HG03060 (cell line): ENCODE results near the gene STK24.

Experiments
- ATAC-seq: cut with Tn5 transposase; IDR thresholded peaks from one replicate; pipeline ENCODE4 v1.9.1; 2021; ENCODE audit warnings: low read depth, moderate number of reproducible peaks; ENCODE audit not compliant: unreplicated experiment

The STK24 gene

GRCh38 chr13:98495627-98496478, 81.1 kb downstream of the STK24 start:
- no peak for ATAC-seq

GRCh38 chr13:98494769-98495168, 82.1 kb downstream of the STK24 start:
- ATAC-seq: no peak

GRCh38 chr13:98493042-98493712, 83.7 kb downstream of the STK24 start:
- no peak for ATAC-seq

- ATAC-seq: no peak
These were observed 84.4 kb downstream of the STK24 start for GRCh38 chr13:98492335-98493041.

- no peak for ATAC-seq
These were observed 86.0 kb downstream of the STK24 start for GRCh38 chr13:98490866-98491265.

- ATAC-seq: no peak
These were observed 86.6 kb downstream of the STK24 start for GRCh38 chr13:98490195-98490836.

GRCh38 chr13:98489446-98490194, 87.3 kb downstream of the STK24 start:
- no peak for ATAC-seq

GRCh38 chr13:98488736-98489135, 88.2 kb downstream of the STK24 start:
- ATAC-seq: no peak

- no peak for ATAC-seq
These were observed 89.4 kb downstream of the STK24 start for GRCh38 chr13:98487522-98487921.

- no peak for ATAC-seq
These were observed 89.9 kb downstream of the STK24 start for GRCh38 chr13:98487016-98487415.

- ATAC-seq: no peak
These were observed 90.5 kb downstream of the STK24 start for GRCh38 chr13:98486412-98486811.

- no peak for ATAC-seq
These were observed 91.3 kb downstream of the STK24 start for GRCh38 chr13:98485561-98485960.

- no peak for ATAC-seq
These were observed 92.4 kb downstream of the STK24 start for GRCh38 chr13:98484289-98485219.

- no peak for ATAC-seq
These were observed 93.2 kb downstream of the STK24 start for GRCh38 chr13:98483601-98484288.

GRCh38 chr13:98482476-98483444, 94.1 kb downstream of the STK24 start:
- ATAC-seq: no peak

- peak; percentile 24 for ATAC-seq
These were observed 95.7 kb downstream of the STK24 start for GRCh38 chr13:98480915-98481877.
